ENCODE results near the gene MOK. TPM values are rescaled to one million over a fixed set of nuclear protein-coding genes. Genes with fewer than 3 reads are reported as not detected.

The MOK gene
- total RNA-seq, 1 donor from 2014 or later = 14.2 TPM

DNA sequence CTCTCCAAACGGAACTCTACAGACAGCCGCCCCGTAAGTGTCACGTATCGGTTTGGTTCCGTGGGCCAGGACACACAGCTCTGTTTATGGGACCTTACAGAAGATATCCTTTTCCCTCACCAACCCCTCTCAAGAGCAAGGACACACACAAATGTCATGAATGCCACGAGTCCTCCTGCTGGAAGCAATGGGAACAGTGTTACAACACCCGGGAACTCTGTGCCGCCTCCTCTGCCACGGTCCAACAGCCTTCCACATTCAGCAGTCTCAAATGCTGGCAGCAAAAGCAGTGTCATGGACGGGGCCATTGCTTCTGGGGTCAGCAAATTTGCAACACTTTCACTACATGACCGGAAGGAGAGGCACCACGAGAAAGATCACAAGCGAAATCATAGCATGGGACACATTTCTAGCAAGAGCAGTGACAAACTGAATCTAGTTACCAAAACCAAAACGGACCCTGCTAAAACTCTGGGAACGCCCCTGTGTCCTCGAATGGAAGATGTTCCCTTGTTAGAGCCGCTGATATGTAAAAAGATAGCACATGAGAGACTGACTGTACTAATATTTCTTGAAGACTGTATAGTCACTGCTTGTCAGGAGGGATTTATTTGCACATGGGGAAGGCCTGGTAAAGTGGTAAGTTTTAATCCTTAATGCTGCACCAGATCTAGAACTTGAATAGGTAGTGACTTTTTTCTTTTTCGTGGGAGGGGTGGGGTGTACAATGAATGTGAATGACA lies 95.6 kb downstream of the MOK start:
- no peaks in the 10 kb centered on the region for H3K9me3 ChIP-seq
- intact Hi-C loops (cut with DNase I) = no loop called here
- no peak for DNase-seq (ENCODE audit: extremely low spot score in 2 of 2)
- H3K4me1 ChIP-seq = no peaks in the 10 kb centered on the region
- H3K36me3 ChIP-seq = peaks cover 0 to 18% of the 10 kb centered on the region in 2 donors
- H3K27me3 ChIP-seq = no peaks in the 10 kb centered on the region
- TF ChIP-seq, protein P1, sequence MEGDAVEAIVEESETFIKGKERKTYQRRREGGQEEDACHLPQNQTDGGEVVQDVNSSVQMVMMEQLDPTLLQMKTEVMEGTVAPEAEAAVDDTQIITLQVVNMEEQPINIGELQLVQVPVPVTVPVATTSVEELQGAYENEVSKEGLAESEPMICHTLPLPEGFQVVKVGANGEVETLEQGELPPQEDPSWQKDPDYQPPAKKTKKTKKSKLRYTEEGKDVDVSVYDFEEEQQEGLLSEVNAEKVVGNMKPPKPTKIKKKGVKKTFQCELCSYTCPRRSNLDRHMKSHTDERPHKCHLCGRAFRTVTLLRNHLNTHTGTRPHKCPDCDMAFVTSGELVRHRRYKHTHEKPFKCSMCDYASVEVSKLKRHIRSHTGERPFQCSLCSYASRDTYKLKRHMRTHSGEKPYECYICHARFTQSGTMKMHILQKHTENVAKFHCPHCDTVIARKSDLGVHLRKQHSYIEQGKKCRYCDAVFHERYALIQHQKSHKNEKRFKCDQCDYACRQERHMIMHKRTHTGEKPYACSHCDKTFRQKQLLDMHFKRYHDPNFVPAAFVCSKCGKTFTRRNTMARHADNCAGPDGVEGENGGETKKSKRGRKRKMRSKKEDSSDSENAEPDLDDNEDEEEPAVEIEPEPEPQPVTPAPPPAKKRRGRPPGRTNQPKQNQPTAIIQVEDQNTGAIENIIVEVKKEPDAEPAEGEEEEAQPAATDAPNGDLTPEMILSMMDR (IDR thresholded peaks at IDR 0.05) = no peak
- no peak for TF ChIP-seq POLR2AphosphoS5 (IDR thresholded peaks at IDR 0.05; ENCODE audit: insufficient read depth in 1 of 2, low read depth in 1 of 2)
- TF ChIP-seq POLR2A (IDR thresholded peaks at IDR 0.05) = no peak
- H3K4me3 ChIP-seq = no peak overlapping the region
- H3K27ac ChIP-seq = no peak overlapping the region

DNA sequence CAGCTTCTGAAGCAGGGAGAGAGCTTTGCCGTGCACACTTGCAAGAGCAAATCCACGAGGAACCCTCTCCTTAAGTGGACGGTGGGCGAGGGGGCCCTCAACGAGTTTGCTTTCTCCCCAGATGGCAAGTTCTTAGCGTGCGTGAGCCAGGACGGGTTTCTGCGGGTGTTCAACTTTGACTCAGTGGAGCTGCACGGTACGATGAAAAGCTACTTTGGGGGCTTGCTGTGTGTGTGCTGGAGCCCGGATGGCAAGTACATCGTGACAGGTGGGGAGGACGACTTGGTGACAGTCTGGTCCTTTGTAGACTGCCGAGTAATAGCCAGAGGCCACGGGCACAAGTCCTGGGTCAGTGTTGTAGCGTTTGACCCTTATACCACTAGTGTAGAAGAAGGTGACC lies 96.2 kb downstream of the MOK start:
- Histone ChIP-seq H3K4me3 (no peak overlapping the region), H3K27ac (no peak overlapping the region), H3K4me1 (no peaks in the 10 kb centered on the region), H3K36me3 (peaks cover 0 to 24% of the 10 kb centered on the region in 2 donors), H3K9me3 (no peaks in the 10 kb centered on the region), H3K27me3 (no peaks in the 10 kb centered on the region)
- intact Hi-C loops (cut with DNase I) = no loop called here
- DNase-seq (ENCODE audit: extremely low spot score in 2 of 2) = no peak
- no peak for TF ChIP-seq POLR2AphosphoS5 (IDR thresholded peaks at IDR 0.05; ENCODE audit: insufficient read depth in 1 of 2, low read depth in 1 of 2)
- no peak for TF ChIP-seq POLR2A (IDR thresholded peaks at IDR 0.05)
- TF ChIP-seq, protein P1 (IDR thresholded peaks at IDR 0.05) = no peak

DNA sequence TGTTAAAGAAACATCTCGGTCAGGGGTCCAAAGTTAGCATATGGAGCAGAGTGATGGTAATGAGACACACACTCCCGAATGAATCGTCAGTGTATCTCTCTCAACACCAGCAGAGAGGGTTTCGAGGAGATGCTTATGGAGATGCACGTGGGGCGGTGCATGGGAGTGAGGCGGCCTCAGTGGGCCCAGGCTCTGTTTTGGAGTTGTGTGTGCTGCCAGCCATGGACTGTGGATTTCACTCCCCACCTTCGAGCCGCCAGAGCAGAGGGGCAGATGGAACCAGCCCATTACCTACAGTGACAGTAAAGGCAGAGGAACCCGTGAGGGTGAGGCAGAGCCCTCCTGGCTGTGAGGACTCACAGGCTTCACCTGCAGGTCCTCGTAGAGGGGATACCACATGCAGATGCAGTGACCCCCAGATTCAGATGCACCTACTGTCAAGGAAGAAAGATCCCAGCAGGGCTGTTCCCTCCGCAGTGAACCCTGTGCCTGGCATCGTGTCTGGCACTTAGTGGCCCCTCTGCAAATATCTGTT lies 97.1 kb downstream of the MOK start:
- Histone ChIP-seq H3K27ac (no peak overlapping the region), H3K36me3 (peaks cover 0 to 24% of the 10 kb centered on the region in 2 donors), H3K4me1 (no peaks in the 10 kb centered on the region), H3K9me3 (no peaks in the 10 kb centered on the region), H3K4me3 (no peak overlapping the region), H3K27me3 (no peaks in the 10 kb centered on the region)
- intact Hi-C loops (cut with DNase I) = no loop called here
- no peak for DNase-seq (ENCODE audit: extremely low spot score in 2 of 2)
- TF ChIP-seq POLR2A (IDR thresholded peaks at IDR 0.05) (no peak), POLR2AphosphoS5 (IDR thresholded peaks at IDR 0.05; ENCODE audit: insufficient read depth in 1 of 2, low read depth in 1 of 2) (no peak)
- TF ChIP-seq, protein P1 (IDR thresholded peaks at IDR 0.05) = no peak

DNA sequence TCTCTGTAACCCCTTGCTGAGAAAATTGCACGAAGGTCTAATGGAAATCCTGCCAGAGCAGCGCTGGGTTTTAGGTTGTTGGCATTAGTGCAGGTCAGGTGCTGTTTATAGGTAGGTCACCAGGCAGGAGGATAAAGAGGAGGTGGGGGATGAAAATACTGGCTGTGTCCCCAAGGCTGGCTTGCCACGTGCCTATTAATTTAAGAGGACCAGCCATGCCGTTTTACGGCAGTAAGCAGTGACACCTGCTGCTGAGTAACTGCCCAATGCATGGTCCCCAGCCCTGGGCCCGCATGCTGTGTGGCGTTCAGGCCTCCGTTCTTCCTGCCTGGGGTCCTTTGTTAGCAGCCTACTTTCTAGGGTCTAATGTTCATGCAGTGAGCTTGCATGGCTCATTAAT lies 98.0 kb downstream of the MOK start:
- DNase-seq (ENCODE audit: extremely low spot score in 2 of 2) = no peak
- no peaks in the 10 kb centered on the region for H3K4me1 ChIP-seq
- no peaks in the 10 kb centered on the region for H3K9me3 ChIP-seq
- TF ChIP-seq, protein P1 (IDR thresholded peaks at IDR 0.05) = no peak
- TF ChIP-seq POLR2A (IDR thresholded peaks at IDR 0.05) (no peak), POLR2AphosphoS5 (IDR thresholded peaks at IDR 0.05; ENCODE audit: insufficient read depth in 1 of 2, low read depth in 1 of 2) (no peak)
- H3K27ac ChIP-seq = no peak overlapping the region
- no peak overlapping the region for H3K4me3 ChIP-seq
- H3K36me3 ChIP-seq = peaks cover 0 to 20% of the 10 kb centered on the region in 2 donors
- H3K27me3 ChIP-seq = no peaks in the 10 kb centered on the region
- intact Hi-C loops (cut with DNase I) = no loop called here

DNA sequence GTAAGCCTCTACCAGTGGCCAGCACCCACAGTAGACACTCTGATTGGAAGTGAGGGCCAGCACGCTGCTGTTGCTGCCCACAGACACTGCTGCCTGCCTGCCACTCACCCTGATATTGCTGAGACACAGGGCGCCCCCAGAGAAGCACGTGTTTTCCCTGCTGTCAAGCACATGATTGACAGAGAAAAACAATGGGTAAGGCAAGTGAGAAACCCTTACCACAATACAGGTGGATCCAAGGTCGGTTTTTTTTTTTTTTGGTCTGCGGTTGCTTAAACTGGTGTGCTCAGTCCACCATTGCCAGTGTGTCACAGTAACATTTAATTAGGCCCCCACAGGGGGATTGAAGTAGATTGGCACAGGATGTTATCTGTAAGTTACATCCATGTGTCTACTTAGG lies 99.4 kb downstream of the MOK start:
- intact Hi-C loops (cut with DNase I) = no loop called here

More for the DNA sequence above, 99.4 kb downstream of the MOK start:
- Histone ChIP-seq H3K27me3 (no peaks in the 10 kb centered on the region), H3K9me3 (no peaks in the 10 kb centered on the region), H3K27ac (no peak overlapping the region), H3K36me3 (peaks cover 0 to 20% of the 10 kb centered on the region in 2 donors), H3K4me3 (no peak overlapping the region), H3K4me1 (no peaks in the 10 kb centered on the region)
- DNase-seq (ENCODE audit: extremely low spot score in 2 of 2) = no peak
- TF ChIP-seq, protein P1 (IDR thresholded peaks at IDR 0.05) = no peak
- TF ChIP-seq POLR2AphosphoS5 (IDR thresholded peaks at IDR 0.05; ENCODE audit: insufficient read depth in 1 of 2, low read depth in 1 of 2) (no peak), POLR2A (IDR thresholded peaks at IDR 0.05) (no peak)

All from vagina (tissue), 2 donors.